Loucy (cell line): ENCODE measurements around the gene ASB10.

Experiments used
- EZH2phosphoT487 ChIP-seq: fragments of 200-600 bp; IDR thresholded peaks from 2 replicates; pipeline ENCODE4 v1.6.1; 2018; ENCODE audit warnings: antibody characterized with exemption, mild to moderate bottlenecking, moderate library complexity, borderline replicate concordance
- TF ChIP-seq, protein P1 (sequence below): fragments of 200-600 bp; sonication (generic); conservative IDR thresholded peaks from 2 replicates; pipeline ENCODE4 v1.5.1; 2014; ENCODE audit warnings: mild to moderate bottlenecking, antibody characterized with exemption, low read length

DNA sequence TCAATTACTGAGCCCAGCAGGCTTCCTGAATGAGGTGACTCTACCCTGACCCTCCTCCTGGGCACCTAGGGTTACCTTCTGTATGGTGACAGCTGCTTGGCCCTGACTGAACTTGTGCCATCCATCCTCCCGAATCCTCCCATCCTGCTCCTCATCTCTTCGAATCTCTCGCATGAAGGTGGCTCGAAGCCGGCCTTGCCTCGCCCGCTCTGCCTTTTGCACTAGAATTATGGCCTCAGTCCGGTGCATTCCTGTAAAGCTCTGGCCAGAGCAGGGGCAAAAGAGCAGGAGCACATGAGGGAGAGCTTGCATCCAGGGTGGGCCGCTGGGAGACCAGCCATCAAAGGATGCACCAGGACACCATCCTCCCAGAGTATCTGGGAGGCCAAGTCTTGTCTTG lies 15.8 kb upstream of the ASB10 start:
- TF ChIP-seq, protein P1, sequence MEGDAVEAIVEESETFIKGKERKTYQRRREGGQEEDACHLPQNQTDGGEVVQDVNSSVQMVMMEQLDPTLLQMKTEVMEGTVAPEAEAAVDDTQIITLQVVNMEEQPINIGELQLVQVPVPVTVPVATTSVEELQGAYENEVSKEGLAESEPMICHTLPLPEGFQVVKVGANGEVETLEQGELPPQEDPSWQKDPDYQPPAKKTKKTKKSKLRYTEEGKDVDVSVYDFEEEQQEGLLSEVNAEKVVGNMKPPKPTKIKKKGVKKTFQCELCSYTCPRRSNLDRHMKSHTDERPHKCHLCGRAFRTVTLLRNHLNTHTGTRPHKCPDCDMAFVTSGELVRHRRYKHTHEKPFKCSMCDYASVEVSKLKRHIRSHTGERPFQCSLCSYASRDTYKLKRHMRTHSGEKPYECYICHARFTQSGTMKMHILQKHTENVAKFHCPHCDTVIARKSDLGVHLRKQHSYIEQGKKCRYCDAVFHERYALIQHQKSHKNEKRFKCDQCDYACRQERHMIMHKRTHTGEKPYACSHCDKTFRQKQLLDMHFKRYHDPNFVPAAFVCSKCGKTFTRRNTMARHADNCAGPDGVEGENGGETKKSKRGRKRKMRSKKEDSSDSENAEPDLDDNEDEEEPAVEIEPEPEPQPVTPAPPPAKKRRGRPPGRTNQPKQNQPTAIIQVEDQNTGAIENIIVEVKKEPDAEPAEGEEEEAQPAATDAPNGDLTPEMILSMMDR = no peak
- TF ChIP-seq EZH2phosphoT487 = no peak
